ENCODE measurements around the gene PLIN3.

DNA sequence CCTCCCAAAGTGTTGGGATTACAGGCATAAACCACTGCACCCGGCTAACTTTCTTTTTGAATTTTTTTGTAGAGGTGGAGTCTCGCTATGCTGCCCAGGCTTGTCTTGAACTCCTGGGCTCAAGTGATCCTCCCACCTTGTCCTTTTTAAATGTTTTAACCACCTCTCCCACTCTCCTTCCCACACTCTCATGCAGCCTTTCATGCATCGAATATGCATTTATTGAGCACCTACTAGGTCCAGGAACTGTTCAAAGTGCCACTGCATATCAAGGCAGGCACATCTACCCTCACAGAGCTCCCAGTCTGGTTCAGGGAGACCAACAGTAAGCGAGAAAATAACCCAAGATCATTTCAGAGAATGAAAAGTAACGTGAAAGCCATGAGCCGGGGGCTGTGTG is 37.1 kb downstream of the PLIN3 start:
- TF ChIP-seq, protein P1, sequence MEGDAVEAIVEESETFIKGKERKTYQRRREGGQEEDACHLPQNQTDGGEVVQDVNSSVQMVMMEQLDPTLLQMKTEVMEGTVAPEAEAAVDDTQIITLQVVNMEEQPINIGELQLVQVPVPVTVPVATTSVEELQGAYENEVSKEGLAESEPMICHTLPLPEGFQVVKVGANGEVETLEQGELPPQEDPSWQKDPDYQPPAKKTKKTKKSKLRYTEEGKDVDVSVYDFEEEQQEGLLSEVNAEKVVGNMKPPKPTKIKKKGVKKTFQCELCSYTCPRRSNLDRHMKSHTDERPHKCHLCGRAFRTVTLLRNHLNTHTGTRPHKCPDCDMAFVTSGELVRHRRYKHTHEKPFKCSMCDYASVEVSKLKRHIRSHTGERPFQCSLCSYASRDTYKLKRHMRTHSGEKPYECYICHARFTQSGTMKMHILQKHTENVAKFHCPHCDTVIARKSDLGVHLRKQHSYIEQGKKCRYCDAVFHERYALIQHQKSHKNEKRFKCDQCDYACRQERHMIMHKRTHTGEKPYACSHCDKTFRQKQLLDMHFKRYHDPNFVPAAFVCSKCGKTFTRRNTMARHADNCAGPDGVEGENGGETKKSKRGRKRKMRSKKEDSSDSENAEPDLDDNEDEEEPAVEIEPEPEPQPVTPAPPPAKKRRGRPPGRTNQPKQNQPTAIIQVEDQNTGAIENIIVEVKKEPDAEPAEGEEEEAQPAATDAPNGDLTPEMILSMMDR (IDR thresholded peaks at IDR 0.05): no peak
- TF ChIP-seq POLR2AphosphoS5 (IDR thresholded peaks at IDR 0.05; ENCODE audit: low read depth, low read length) (no peak), TCF7L2 (IDR thresholded peaks at IDR 0.05; ENCODE audit: low read depth, low read length) (no peak), SIN3A (IDR thresholded peaks at IDR 0.05; ENCODE audit: borderline replicate concordance, insufficient read depth, low read depth, low read length) (no peak)
- TF ChIP-seq, protein P2, sequence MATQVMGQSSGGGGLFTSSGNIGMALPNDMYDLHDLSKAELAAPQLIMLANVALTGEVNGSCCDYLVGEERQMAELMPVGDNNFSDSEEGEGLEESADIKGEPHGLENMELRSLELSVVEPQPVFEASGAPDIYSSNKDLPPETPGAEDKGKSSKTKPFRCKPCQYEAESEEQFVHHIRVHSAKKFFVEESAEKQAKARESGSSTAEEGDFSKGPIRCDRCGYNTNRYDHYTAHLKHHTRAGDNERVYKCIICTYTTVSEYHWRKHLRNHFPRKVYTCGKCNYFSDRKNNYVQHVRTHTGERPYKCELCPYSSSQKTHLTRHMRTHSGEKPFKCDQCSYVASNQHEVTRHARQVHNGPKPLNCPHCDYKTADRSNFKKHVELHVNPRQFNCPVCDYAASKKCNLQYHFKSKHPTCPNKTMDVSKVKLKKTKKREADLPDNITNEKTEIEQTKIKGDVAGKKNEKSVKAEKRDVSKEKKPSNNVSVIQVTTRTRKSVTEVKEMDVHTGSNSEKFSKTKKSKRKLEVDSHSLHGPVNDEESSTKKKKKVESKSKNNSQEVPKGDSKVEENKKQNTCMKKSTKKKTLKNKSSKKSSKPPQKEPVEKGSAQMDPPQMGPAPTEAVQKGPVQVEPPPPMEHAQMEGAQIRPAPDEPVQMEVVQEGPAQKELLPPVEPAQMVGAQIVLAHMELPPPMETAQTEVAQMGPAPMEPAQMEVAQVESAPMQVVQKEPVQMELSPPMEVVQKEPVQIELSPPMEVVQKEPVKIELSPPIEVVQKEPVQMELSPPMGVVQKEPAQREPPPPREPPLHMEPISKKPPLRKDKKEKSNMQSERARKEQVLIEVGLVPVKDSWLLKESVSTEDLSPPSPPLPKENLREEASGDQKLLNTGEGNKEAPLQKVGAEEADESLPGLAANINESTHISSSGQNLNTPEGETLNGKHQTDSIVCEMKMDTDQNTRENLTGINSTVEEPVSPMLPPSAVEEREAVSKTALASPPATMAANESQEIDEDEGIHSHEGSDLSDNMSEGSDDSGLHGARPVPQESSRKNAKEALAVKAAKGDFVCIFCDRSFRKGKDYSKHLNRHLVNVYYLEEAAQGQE (IDR thresholded peaks at IDR 0.05; ENCODE audit: insufficient read depth in 1 of 2, low read depth in 2 of 2, low read length in 1 of 2): no peak

All from Panc1 (cell line).